Vagina (tissue), 2 donors: Measurements from ENCODE around the gene ESYT2.

ENCODE experiments used
- CTCF ChIP-seq, 3 experiments: fragments of 450-650 bp in 2 of 3; fragments of 200-600 bp in 1 of 3; sonication (generic) in 1 of 3; IDR thresholded peaks; one replicate each; pipeline ENCODE4 v1.5.1; 2017 to 2019; ENCODE audit warnings: antibody characterized with exemption in 3 of 3, mild to moderate bottlenecking in 2 of 3, moderate library complexity in 2 of 3
- POLR2A ChIP-seq, 2 donors: fragments of 450-650 bp; IDR thresholded peaks; one replicate each; pipeline ENCODE4 v1.6.1; 2017; ENCODE audit warnings: antibody characterized with exemption in 2 of 2, mild to moderate bottlenecking in 2 of 2, moderate library complexity in 2 of 2

GRCh38 chr7:158731761-158732160 lies 97.5 kb downstream of the ESYT2 start:
- TF ChIP-seq CTCF (IDR thresholded peaks at IDR 0.05) = no peak
- no peak for TF ChIP-seq POLR2A (IDR thresholded peaks at IDR 0.05)
